Measurements from ENCODE around the gene FAM117B. TPM values are rescaled to one million over a fixed set of nuclear protein-coding genes. Genes with fewer than 3 reads are reported as not detected.

FAM117B gene
- total and polyA plus RNA-seq, 2 of the 8 experiments (the other 6 are each of a cell fraction or from before 2014, with no cell fraction given), result 3.9 to 22.6 TPM

- no peak overlapping the region for H3K4me2 ChIP-seq (ENCODE audit: insufficient read depth in 1 of 2, low read depth in 2 of 2, low read length in 2 of 2)
- H3K56ac ChIP-seq (replicated peaks; ENCODE audit: insufficient read length, low read depth, low read length), result no peak overlapping the region
- no peaks in the 10 kb centered on the region for H3K9me3 ChIP-seq (ENCODE audit: insufficient read depth in 2 of 2, low read depth in 1 of 2, low read length in 1 of 2)
- 93% methylated on average over 2 of the region's 2 CpGs; no CpG with 5 or more reads in 1 of the 2 experiments for WGBS, 2 experiments (ENCODE audit: extremely low coverage in 1 of 2, insufficient coverage in 1 of 2, insufficient read length in 1 of 2, insufficient replicate concordance in 2 of 2, low coverage in 1 of 2, low lambda C conversion rate in 2 of 2, missing lambda C conversion rate in 1 of 2)
- no peak for DNase-seq (ENCODE audit: low read depth in 1 of 2, low spot score in 2 of 2)
- no peak overlapping the region for H2BK120ac ChIP-seq (replicated peaks; ENCODE audit: low read depth, low read length)
- no peak overlapping the region for H3K18ac ChIP-seq (ENCODE audit: extremely low read depth, low read length)
- peaks cover 0 to 7% (median 4%) of the 10 kb centered on the region in 4 experiments; a peak in 3 of 8 replicates for H3K36me3 ChIP-seq (ENCODE audit: control insufficient read depth in 2 of 4, insufficient read depth in 4 of 4, low read length in 3 of 4)
- H3K27ac ChIP-seq (ENCODE audit: low read depth, low read length), result no peak overlapping the region
- no peak overlapping the region for H3K4me3 ChIP-seq (ENCODE audit: extremely low read depth in 1 of 4, insufficient read depth in 2 of 4, low read depth in 3 of 4, low read length in 4 of 4)
- H3K23me2 ChIP-seq (ENCODE audit: low read depth, low read length), result no peaks in the 10 kb centered on the region
- H3K79me2 ChIP-seq (ENCODE audit: control insufficient read depth in 1 of 2, insufficient read depth in 2 of 2, low read length in 2 of 2), result no peaks in the 10 kb centered on the region
- no peak overlapping the region for H4K5ac ChIP-seq (ENCODE audit: insufficient read length, low read depth, low read length)
- no peak overlapping the region for H3K23ac ChIP-seq (ENCODE audit: insufficient read length)
- H2AFZ ChIP-seq (ENCODE audit: low read length), result no peak overlapping the region
- TF ChIP-seq SAP30 (IDR thresholded peaks at IDR 0.05; ENCODE audit: insufficient read depth, insufficient replicate concordance, low read length), result no peak
- H4K8ac ChIP-seq (ENCODE audit: extremely low read depth, insufficient read depth, low read length), result no peak overlapping the region
- ChIA-PET CTCF (ENCODE audit: partially characterized antibody) (no interaction called here), POLR2A (ENCODE audit: partially characterized antibody) (no interaction called here)
- no peak overlapping the region for H3K4ac ChIP-seq (replicated peaks; ENCODE audit: insufficient read length, low read depth, low read length)
- no peak overlapping the region for H3K14ac ChIP-seq (ENCODE audit: insufficient read length)
- H3K4me1 ChIP-seq (replicated peaks in 1 of 4; ENCODE audit: control insufficient read depth in 3 of 4, insufficient read depth in 4 of 4, low read length in 3 of 4), result no peaks in the 10 kb centered on the region
- H3K27me3 ChIP-seq (replicated peaks in 1 of 4; ENCODE audit: control insufficient read depth in 3 of 4, extremely low read depth in 1 of 4, insufficient read depth in 3 of 4, low read length in 3 of 4), result no peaks in the 10 kb centered on the region
- no peak overlapping the region for H2BK20ac ChIP-seq (ENCODE audit: low read length)
- H2BK12ac ChIP-seq (ENCODE audit: low read depth, low read length), result no peak overlapping the region
- H2AK5ac ChIP-seq (ENCODE audit: low read depth, low read length), result no peak overlapping the region
- FAIRE-seq, result no peak
- no peak overlapping the region for H3K9ac ChIP-seq (replicated peaks in 1 of 4; ENCODE audit: extremely low read depth in 1 of 4, low read depth in 3 of 4, low read length in 3 of 4)
- H4K91ac ChIP-seq (replicated peaks; ENCODE audit: insufficient read length, low read length), result no peak overlapping the region
- H2BK5ac ChIP-seq (ENCODE audit: low read depth, low read length), result no peak overlapping the region
- no peak overlapping the region for H2BK15ac ChIP-seq (ENCODE audit: low read length)
- no peaks in the 10 kb centered on the region for H3K79me1 ChIP-seq (ENCODE audit: low read depth, low read length)
- H4K20me1 ChIP-seq (replicated peaks in 1 of 2; ENCODE audit: control insufficient read depth in 1 of 2, insufficient read depth in 2 of 2, low read length in 2 of 2), result peaks cover 0 to 2% of the 10 kb centered on the region in 2 experiments
Observed at GRCh38 chr2:202778217-202778616, 143.4 kb downstream of the FAM117B start.

Data from H1 (cell line).